Mucosa of descending colon (tissue), 3 donors: ENCODE measurements around the gene CASP8AP2. TPM values are rescaled to one million over a fixed set of nuclear protein-coding genes. Genes with fewer than 3 reads are reported as not detected.
"Not testable (repeated sequence)": the region's sequence is repeated elsewhere in the genome, so short reads cannot be mapped to it uniquely, and the experiment has no call there.

Source experiments
- ATAC-seq: fragments of 200-7000 bp; cut with Tn5 transposase; one replicate; pipeline ENCODE4 v1.9.1; 2020; ENCODE audit warnings: mild to moderate bottlenecking, moderate library complexity
- DNase-seq, 3 donors: peaks; one replicate each; pipeline ENCODE4 v3.0.0-alpha.2; 2020
- H3K36me3 ChIP-seq: fragments of 200-600 bp; one replicate; pipeline ENCODE4 v1.8.0; 2021; ENCODE audit warnings: low read depth, mild to moderate bottlenecking
- H3K4me1 ChIP-seq: fragments of 200-600 bp; one replicate; pipeline ENCODE4 v1.8.0; 2021; ENCODE audit warnings: low read depth, mild to moderate bottlenecking
- H3K4me3 ChIP-seq: fragments of 200-600 bp; one replicate; pipeline ENCODE4 v1.8.0; 2021; ENCODE audit warnings: mild to moderate bottlenecking
- H3K9me3 ChIP-seq: fragments of 200-600 bp; one replicate; pipeline ENCODE4 v1.8.0; 2021; ENCODE audit warnings: mild to moderate bottlenecking
- intact Hi-C, 2 donors: fragments of 100-400 bp; cut with DNase I in 1 of 2; cut with micrococcal nuclease in 1 of 2; formaldehyde crosslinking; loops; one replicate each; pipeline versions ENCODE4 v1.11.0 to v1.11.1; 2022; cut with DNase I, micrococcal nuclease
- long read RNA-seq, 2 donors: library from polyadenylated mRNA; unstranded; transcript quantifications; one replicate each; pipeline ENCODE4 v2.0.0, GENCODE V29; 2019 to 2021
- total RNA-seq, 3 donors: library from RNA; stranded (reverse); fragmentation: NEBNext Ultra II Directional in 2 of 3; extraction: Animal tissue kit (Norgen Biotek cat#: 25700) in 2 of 3; gene quantifications; one replicate each; pipeline versions ENCODE4 v1.2.1 to v1.2.4, GENCODE V29; 2021 to 2023
- TF ChIP-seq, protein P1 (sequence below): fragments of 200-600 bp; IDR thresholded peaks from one replicate; pipeline ENCODE4 v1.8.0; 2022; ENCODE audit warnings: antibody characterized with exemption, mild to moderate bottlenecking
- donor health status: DM: no; HTN: no; CAD: no; lungs with moderate emphysema.
- donor health status: DM: no; HTN: no; CAD: no.
- donor health status: DM: no; HTN: yes; CAD: no.

Gene CASP8AP2
- total RNA-seq = 10 to 100 TPM; 11.7 to 23.3 (median 15.7) TPM
- long read RNA-seq, donor 1, partial matches to known transcripts = 1 of 7 reads
- long read RNA-seq, donor 1, other reads (novel, unspliced or antisense) = 4 of 7 reads
- long read RNA-seq, donor 2, transcript CASP8AP2-202 (7 exons, 1,280 nt) = major isoform, 5 of 15 reads
- long read RNA-seq, donor 2, partial matches to known transcripts = 1 of 15 reads
- long read RNA-seq, donor 2, other reads (novel, unspliced or antisense) = 8 of 15 reads

DNA sequence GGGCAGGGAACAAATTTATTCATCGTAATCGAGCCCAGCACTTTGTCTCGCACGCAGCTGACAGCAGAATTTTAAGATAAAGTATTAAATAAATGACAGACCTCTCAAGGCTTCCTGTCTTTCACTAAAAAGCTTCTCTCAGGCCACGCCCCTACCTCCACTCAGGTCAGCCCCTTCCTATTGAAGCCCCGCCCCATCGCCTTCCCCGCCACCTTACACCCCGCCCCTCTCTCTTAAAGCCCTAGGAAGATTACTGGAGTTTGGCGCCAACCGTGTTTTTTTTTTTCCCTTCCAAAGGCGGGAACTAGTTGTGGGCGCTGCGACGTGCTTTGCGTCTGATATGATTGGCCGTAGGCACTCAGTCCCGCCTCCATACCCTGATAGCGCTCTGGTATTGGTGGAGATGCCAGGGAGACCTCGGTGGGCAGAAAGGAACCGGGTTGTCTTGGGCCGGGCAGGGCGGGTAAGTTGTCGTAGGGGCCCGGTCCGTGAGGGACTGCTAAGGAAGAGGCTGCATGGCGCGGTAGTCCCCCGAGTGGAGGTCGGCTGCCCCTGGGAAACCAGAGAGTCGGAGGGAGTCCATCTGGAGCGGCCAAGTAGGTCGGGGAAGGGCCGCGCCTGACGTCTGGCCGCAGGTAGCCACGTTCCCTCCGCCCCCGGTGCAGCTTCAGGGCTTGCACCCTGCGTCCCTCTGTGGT lies at the start of gene CASP8AP2:
CASP8AP2 (plus strand) TSS at position 409 of the 698 bp plus-strand sequence.
- Histone ChIP-seq H3K36me3 (no peaks in the 10 kb centered on the region), H3K4me3 (peak within 1 kb of the TSS; percentile 56), H3K9me3 (no peaks in the 10 kb centered on the region), H3K4me1 (peaks cover 9% of the 10 kb centered on the region)
- peak; percentile 93 to 99 (median 97) for DNase-seq
- intact Hi-C loops = no loop called here
- peak; percentile 98 for ATAC-seq
- TF ChIP-seq, protein P1, sequence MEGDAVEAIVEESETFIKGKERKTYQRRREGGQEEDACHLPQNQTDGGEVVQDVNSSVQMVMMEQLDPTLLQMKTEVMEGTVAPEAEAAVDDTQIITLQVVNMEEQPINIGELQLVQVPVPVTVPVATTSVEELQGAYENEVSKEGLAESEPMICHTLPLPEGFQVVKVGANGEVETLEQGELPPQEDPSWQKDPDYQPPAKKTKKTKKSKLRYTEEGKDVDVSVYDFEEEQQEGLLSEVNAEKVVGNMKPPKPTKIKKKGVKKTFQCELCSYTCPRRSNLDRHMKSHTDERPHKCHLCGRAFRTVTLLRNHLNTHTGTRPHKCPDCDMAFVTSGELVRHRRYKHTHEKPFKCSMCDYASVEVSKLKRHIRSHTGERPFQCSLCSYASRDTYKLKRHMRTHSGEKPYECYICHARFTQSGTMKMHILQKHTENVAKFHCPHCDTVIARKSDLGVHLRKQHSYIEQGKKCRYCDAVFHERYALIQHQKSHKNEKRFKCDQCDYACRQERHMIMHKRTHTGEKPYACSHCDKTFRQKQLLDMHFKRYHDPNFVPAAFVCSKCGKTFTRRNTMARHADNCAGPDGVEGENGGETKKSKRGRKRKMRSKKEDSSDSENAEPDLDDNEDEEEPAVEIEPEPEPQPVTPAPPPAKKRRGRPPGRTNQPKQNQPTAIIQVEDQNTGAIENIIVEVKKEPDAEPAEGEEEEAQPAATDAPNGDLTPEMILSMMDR = no peak

DNA sequence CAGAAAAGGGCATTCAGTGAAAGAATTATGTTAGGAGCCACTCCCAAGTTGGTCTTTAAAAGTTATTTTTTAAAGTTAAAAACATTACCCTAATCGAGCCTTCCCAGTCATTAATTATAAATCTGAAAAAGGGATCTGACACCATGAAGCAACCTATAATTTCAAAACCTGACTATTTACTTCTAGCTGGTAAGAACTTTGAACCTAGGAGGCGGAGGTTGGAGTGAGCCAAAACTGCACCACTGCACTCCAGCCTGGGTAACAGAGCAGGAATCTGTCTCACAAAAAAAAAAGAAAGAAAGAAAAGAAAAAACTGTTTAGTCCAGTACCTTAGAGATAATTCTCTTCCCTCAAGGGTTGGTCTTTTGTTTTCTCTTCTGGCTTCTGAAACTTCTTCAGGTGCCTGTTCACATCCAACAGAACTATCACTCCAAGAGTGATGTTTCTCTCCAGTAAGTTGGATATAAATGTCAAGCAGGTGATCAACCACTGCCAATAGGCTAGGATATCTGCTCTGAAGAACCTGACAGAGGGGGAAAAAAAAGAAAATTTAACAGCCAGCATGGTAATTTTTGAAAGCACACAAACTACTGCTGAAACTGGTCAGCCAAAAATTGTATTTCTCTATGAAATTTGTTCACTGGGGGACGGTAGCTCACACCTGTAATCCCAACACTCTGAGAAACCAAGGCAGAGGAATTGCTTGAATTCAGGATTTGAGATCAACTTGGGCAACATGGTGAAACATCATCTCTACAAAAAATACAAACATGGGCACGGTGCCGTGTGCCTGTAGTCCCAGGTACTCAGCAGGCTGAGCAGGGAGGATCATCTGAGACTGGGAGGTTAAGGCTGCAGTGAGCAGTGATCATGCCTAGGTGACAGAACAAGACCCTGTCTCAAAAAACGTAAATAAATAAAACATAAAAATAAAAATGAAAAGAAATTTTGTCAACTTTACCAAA lies 48.3 kb upstream of the CASP8AP2 start:
- TF ChIP-seq, protein P1 = no peak
- Histone ChIP-seq H3K4me1 (no peaks in the 10 kb centered on the region), H3K9me3 (peaks cover 9% of the 10 kb centered on the region), H3K36me3 (peaks cover 19% of the 10 kb centered on the region), H3K4me3 (no peak overlapping the region)
- intact Hi-C loops = no loop called here
- DNase-seq (no peak), ATAC-seq (no peak)

DNA sequence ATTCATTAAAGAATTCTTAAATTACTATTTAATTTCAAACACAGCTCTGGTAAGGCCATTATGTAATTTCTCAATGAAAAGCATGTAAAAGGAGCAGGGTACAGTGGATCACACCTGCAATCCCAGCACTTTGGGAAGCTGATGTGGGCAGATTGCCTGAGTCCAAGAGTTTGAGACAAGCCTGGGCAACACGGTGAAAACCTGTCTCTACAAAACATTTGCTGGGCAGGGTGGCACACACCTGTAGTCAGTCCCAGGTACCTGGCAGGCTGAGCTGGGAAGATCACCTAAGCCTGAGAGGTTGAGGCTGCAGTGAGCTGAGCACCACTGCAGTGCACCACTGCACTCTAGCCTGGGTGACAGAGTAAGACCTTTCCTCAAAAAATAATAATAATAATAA lies 47.5 kb upstream of the CASP8AP2 start:
- intact Hi-C loops = no loop called here
- TF ChIP-seq, protein P1 = no peak
- no peak for ATAC-seq

DNA sequence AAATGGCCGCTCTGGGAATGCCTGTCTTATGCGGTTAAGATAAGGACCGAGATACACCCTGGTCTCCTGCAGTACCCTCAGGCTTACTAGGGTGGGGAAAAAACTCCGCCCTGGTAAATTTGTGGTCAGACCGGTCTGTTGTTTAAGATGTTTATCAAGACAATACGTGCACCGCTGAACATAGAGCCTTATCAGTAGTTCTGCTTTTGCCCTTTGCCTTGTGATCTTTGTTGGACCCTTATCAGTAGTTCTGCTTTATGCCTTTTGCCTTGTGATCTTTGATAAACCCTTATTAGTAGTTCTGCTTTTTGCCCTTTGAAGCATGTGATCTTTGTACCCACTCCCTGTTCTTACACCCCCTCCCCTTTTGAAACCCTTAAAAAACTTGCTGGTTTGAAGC lies 46.4 kb upstream of the CASP8AP2 start:
- H3K4me1 ChIP-seq, intact Hi-C loops, H3K4me3 ChIP-seq, DNase-seq, ATAC-seq, H3K9me3 ChIP-seq: not testable (repeated sequence)
- peaks cover 19% of the 10 kb centered on the region for H3K36me3 ChIP-seq

More for the DNA sequence above, 47.5 kb upstream of the CASP8AP2 start:
- Histone ChIP-seq H3K9me3 (peaks cover 9% of the 10 kb centered on the region), H3K4me3 (no peak overlapping the region), H3K4me1 (no peaks in the 10 kb centered on the region), H3K36me3 (peaks cover 19% of the 10 kb centered on the region)
- no peak for DNase-seq

DNA sequence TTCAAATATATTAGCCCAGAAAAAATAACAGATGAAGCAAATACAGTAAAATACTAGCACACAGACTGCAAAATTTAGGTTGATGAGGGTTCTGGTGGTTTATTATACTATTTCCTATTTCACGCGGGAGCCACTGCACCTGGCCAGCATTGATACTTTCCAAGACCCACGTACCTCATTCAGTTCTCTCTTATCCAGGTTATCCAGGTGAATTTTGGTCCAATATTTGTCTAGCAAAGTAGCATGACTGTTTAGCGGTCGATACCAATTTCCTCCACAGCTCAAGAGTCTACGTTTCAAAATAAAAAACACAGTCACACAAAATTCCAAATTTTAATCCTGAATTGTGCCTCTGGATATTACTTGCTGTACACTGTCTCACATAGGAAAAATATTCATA lies 44.8 kb upstream of the CASP8AP2 start:
- no peaks in the 10 kb centered on the region for H3K4me1 ChIP-seq
- TF ChIP-seq, protein P1 = no peak
- H3K9me3 ChIP-seq = peaks cover 9% of the 10 kb centered on the region
- peaks cover 19% of the 10 kb centered on the region for H3K36me3 ChIP-seq
- H3K4me3 ChIP-seq = no peak overlapping the region
- ATAC-seq = no peak
- no peak for DNase-seq
- intact Hi-C loops = no loop called here
